ENCODE measurements around the gene TBL1XR1. TPM values are rescaled to one million over a fixed set of nuclear protein-coding genes. Genes with fewer than 3 reads are reported as not detected.

Gene TBL1XR1
- total RNA-seq, 4 donors from 2014 or later = 103 to 131 (median 112) TPM

DNA sequence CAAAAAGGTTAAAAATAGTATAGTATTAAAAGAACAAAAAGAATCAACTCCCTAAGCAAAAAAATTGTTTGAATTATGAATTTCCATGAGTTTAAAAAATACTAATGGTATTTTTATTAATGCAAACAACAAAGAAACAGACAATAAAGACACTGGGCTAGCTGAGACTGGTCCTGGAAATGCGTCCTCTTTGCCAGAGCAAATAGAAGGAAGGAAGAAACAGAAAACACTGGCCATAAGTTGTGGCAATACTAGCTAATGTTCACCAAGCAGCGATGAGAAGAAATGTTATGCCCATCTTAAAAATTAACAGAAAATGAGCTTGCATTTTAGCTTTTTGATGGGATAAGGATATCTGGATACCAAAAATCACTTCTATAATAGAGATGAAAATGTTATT is 88.6 kb downstream of the TBL1XR1 start:
- TF ChIP-seq, protein P1, sequence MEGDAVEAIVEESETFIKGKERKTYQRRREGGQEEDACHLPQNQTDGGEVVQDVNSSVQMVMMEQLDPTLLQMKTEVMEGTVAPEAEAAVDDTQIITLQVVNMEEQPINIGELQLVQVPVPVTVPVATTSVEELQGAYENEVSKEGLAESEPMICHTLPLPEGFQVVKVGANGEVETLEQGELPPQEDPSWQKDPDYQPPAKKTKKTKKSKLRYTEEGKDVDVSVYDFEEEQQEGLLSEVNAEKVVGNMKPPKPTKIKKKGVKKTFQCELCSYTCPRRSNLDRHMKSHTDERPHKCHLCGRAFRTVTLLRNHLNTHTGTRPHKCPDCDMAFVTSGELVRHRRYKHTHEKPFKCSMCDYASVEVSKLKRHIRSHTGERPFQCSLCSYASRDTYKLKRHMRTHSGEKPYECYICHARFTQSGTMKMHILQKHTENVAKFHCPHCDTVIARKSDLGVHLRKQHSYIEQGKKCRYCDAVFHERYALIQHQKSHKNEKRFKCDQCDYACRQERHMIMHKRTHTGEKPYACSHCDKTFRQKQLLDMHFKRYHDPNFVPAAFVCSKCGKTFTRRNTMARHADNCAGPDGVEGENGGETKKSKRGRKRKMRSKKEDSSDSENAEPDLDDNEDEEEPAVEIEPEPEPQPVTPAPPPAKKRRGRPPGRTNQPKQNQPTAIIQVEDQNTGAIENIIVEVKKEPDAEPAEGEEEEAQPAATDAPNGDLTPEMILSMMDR (IDR thresholded peaks at IDR 0.05; ENCODE audit: low read depth) = no peak

DNA sequence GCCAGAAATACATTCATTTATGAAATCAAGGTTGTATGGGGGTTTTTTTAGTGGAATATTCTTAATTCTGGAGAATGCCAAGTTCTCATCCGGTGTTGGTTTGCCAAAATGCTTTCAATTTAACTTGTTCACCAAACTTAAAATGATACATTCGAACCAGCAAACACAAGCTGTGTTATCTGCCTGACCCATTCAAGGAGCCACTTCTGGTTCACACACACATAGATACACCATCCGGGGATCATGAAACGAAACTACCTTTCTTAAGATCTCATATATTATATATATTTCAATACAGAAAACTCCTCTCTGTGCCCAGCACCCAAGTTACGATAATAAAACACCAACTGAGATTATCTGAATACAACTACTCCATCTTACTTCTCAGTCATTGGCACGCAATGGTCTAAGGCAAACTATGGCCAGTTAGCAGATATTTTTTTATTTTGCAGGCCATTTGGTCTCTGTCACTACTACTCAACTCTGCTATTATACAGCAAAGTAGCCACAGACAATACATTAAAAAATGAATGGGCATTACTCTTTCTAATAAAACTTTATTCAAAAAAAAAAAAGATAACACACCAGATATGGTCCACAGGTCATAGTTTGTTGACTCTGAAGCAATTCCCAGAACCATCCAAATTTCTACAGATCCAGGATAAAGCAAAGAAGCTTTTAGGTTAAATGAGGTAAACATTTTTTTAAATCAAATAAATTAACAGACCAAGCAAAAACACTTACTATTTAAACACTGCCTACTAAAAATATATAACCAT is 89.6 kb downstream of the TBL1XR1 start:
- TF ChIP-seq, protein P1 (IDR thresholded peaks at IDR 0.05; ENCODE audit: low read depth) = no peak

DNA sequence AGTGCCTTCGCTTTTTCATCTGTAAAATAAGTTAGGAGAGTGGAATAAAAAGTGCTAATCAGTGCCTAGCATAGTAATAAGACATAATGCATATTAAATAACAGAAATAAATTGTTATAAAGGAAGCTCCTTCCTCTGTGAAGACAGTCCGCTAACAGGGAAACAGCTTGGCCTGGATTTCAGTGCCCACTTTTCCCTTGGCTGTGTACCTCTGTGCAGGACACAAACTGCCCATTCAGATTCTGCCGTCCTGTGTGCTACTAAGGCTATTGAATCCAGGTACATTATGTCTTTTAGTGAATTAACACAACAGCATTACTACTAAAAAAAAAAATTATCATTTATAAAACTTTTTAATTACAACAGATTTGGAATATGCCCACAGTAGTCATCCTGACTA is 90.7 kb downstream of the TBL1XR1 start:
- TF ChIP-seq, protein P1 (IDR thresholded peaks at IDR 0.05; ENCODE audit: low read depth) = no peak

DNA sequence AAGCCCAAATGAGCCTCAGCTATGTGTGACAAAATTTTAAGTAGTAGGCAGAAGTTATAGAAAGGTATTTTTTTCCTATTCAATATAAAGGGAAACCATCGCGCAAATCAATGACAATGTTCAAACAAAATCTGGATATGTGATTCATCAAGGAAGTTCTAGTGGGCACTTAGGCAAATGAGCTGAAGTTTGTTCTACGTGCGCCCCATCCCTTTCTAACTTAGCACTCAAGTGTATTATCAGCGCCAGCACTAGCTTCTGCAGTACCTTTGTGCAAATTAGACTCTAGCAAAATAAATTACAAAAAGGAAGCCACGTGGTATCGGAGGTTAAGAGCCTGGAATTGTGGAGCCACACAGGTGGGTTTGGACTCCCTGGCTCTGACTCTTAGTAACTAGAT is 91.1 kb downstream of the TBL1XR1 start:
- TF ChIP-seq, protein P1 (IDR thresholded peaks at IDR 0.05; ENCODE audit: low read depth) = no peak

DNA sequence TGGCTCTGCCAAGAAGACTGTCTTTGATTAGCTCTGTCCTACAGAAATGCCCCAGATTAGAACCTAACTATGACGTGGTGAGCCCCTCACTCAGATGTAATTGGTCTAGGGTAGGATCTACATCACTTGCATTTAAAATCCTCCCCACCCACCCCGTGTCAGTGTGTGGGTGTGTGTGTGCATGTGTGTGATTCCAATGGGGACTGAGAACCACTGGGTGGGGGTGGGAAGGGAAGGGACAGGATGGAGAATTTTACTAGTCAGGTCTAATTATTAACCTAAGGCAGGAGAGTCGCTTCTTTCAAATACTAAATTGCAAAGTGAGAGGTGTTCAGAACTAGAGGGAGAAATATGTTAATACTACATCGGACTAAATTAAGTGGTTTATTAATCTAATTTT is 91.7 kb downstream of the TBL1XR1 start:
- TF ChIP-seq, protein P1 (IDR thresholded peaks at IDR 0.05; ENCODE audit: low read depth) = no peak

DNA sequence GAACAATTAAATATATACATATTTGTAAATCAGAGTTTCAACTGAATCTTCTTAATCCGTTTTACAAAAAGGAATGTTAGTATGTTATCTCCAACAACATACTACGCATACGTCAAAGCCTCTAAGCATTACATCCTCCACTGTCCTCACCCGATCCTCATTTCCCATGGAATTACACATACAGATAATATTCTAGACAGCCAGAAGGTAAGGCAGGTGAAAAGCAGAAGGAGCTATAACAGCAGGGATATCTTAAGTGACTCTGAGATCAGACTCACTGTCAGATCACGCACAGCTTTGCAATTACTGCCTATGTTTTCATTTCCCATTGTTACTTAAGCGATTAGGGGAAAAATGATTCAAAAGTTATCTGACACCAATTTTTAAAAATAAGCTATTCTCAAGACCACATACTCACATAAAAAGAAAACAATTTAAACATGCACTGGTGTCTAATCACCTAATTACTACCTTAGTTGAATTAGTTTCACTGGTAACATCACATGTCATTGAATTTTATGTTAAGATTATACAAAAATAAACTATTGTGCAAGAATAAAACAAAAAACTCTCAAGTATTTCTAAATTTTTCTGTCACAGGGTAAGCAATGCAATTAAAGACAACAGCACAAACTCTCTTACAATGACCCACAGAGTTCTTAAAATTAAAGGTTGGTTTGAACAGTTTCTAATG is 92.8 kb downstream of the TBL1XR1 start:
- TF ChIP-seq, protein P1 (IDR thresholded peaks at IDR 0.05; ENCODE audit: low read depth) = no peak

DNA sequence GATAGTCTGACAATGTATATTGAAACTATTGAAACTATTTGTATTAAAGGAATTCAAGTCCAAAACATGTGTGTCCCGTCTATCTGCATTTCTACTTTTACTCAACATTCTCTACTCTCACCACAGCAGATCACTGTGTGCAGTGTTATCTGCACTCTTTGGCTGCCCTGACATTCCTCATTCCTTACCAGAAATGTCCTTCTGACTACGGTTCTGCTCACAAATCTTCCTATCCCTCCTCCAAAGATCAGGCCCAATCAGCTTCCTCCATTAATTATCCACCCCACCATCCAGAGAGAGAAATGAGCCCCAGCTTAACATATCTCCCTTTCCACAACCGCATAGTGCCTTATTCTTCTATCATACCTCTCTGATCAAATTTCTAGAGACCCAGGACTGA is 94.7 kb downstream of the TBL1XR1 start:
- TF ChIP-seq, protein P1 (IDR thresholded peaks at IDR 0.05; ENCODE audit: low read depth) = no peak
